GM23338 (cell line): ENCODE results near the gene CSNK1G1. TPM values are rescaled to one million over a fixed set of nuclear protein-coding genes. Genes with fewer than 3 reads are reported as not detected.

ENCODE experiments used
- ATAC-seq: fragments of 200-7000 bp; cut with Tn5 transposase; 3 replicates; pipeline ENCODE4 v1.9.1; 2020
- DNase-seq: peaks from one replicate; pipeline ENCODE4 v3.0.0-alpha.2; 2015; ENCODE audit warnings: low spot score
- H2AFZ ChIP-seq: fragments of 200-600 bp; sonication (generic); 2 replicates; pipeline ENCODE4 v1.8.0; 2016; ENCODE audit warnings: antibody characterized with exemption, mild to moderate bottlenecking, moderate library complexity
- H3F3A ChIP-seq: fragments of 200-600 bp; sonication (generic); replicated peaks from 2 replicates; pipeline ENCODE4 v1.8.0; 2017; ENCODE audit warnings: antibody characterized with exemption, mixed run types, low read depth
- H3K27ac ChIP-seq: fragments of 200-600 bp; sonication (generic); 2 replicates; pipeline ENCODE4 v1.6.1; 2016; ENCODE audit warnings: low read depth
- H3K27me3 ChIP-seq: fragments of 200-600 bp; sonication (generic); 2 replicates; pipeline ENCODE4 v1.8.0; 2016; ENCODE audit warnings: mild to moderate bottlenecking, mixed run types, moderate library complexity; ENCODE audit not compliant: insufficient read depth
- H3K36me3 ChIP-seq: fragments of 200-600 bp; sonication (generic); 2 replicates; pipeline ENCODE4 v1.8.0; 2016; ENCODE audit warnings: mild to moderate bottlenecking; ENCODE audit not compliant: insufficient read depth
- H3K4me1 ChIP-seq: fragments of 200-600 bp; sonication (generic); 2 replicates; pipeline ENCODE4 v1.8.0; 2016; ENCODE audit warnings: mild to moderate bottlenecking, moderate library complexity; ENCODE audit not compliant: insufficient read depth
- H3K4me2 ChIP-seq: fragments of 200-600 bp; sonication (generic); 2 replicates; pipeline ENCODE4 v1.7.1; 2017; ENCODE audit warnings: mixed run types
- H3K4me3 ChIP-seq: fragments of 200-600 bp; sonication (generic); 2 replicates; pipeline ENCODE4 v1.6.1; 2016; ENCODE audit warnings: mixed run types
- H3K79me2 ChIP-seq: fragments of 200-600 bp; sonication (generic); replicated peaks from 2 replicates; pipeline ENCODE4 v1.8.0; 2017; ENCODE audit warnings: mild to moderate bottlenecking; ENCODE audit not compliant: insufficient read depth
- H3K9me2 ChIP-seq: fragments of 200-600 bp; sonication (generic); 2 replicates; pipeline ENCODE4 v1.8.0; 2017; ENCODE audit not compliant: insufficient read depth
- H4K20me1 ChIP-seq: fragments of 200-600 bp; sonication (generic); replicated peaks from 2 replicates; pipeline ENCODE4 v1.8.0; 2017; ENCODE audit warnings: mild to moderate bottlenecking; ENCODE audit not compliant: insufficient read depth
- H3K27ac Mint-ChIP-seq: 2 replicates; pipeline ENCODE4 v1.8.0; 2020; ENCODE audit warnings: inconsistent platforms, mild to moderate bottlenecking, moderate library complexity, mixed read lengths
- H3K27me3 Mint-ChIP-seq: 3 replicates; pipeline ENCODE4 v1.8.0; 2022; ENCODE audit warnings: low read depth, mild to moderate bottlenecking, moderate library complexity, mixed read lengths, inconsistent platforms; ENCODE audit not compliant: insufficient read depth, poor library complexity
- H3K36me3 Mint-ChIP-seq: 3 replicates; pipeline ENCODE4 v1.8.0; 2021; ENCODE audit warnings: low read depth, mild to moderate bottlenecking, inconsistent platforms, moderate library complexity, mixed read lengths
- H3K4me1 Mint-ChIP-seq: 3 replicates; pipeline ENCODE4 v1.8.0; 2020; ENCODE audit warnings: mild to moderate bottlenecking, inconsistent platforms, mixed read lengths
- H3K4me3 Mint-ChIP-seq: 3 replicates; pipeline ENCODE4 v1.8.0; 2021; ENCODE audit warnings: moderate library complexity, mild to moderate bottlenecking, inconsistent platforms, mixed read lengths
- H3K9me3 Mint-ChIP-seq: 3 replicates; pipeline ENCODE4 v1.8.0; 2020; ENCODE audit warnings: moderate library complexity, mild to moderate bottlenecking, inconsistent platforms, mixed read lengths
- CREB1 ChIP-seq: fragments of 250-450 bp; sonication (Bioruptor Pico); IDR thresholded peaks from 2 replicates; pipeline ENCODE4 v1.5.0; 2020; ENCODE audit warnings: low read depth, mild to moderate bottlenecking, moderate library complexity
- CTCF ChIP-seq, 2 experiments: fragments of 200-600 bp in 1 of 2; sonication (generic) in 1 of 2; conservative IDR thresholded peaks; 2 replicates each; pipeline versions ENCODE4 v1.5.1 to v1.6.1; 2016 to 2017; ENCODE audit warnings: antibody characterized with exemption in 2 of 2, low read depth in 2 of 2, mild to moderate bottlenecking in 2 of 2, moderate library complexity in 1 of 2
- ETS1 ChIP-seq: IDR thresholded peaks from 2 replicates; pipeline ENCODE4 v1.6.1; 2016; ENCODE audit warnings: antibody characterized with exemption
- EZH2 ChIP-seq: fragments of 200-600 bp; sonication (generic); IDR thresholded peaks from one replicate; pipeline ENCODE4 v1.8.0; 2017; ENCODE audit warnings: antibody characterized with exemption, mild to moderate bottlenecking, low read depth; ENCODE audit not compliant: unreplicated experiment
- EZH2phosphoT487 ChIP-seq: fragments of 200-600 bp; sonication (generic); IDR thresholded peaks from one replicate; pipeline ENCODE4 v1.8.1; 2018; ENCODE audit warnings: antibody characterized with exemption; ENCODE audit not compliant: unreplicated experiment
- JUNB ChIP-seq: IDR thresholded peaks from one replicate; pipeline ENCODE4 v1.6.1; 2016; ENCODE audit warnings: antibody characterized with exemption; ENCODE audit not compliant: unreplicated experiment
- NANOG ChIP-seq: IDR thresholded peaks from 2 replicates; pipeline ENCODE4 v1.6.1; 2016; ENCODE audit warnings: antibody characterized with exemption, borderline replicate concordance
- POLR2AphosphoS5 ChIP-seq: IDR thresholded peaks from 2 replicates; pipeline ENCODE4 v1.6.1; 2016; ENCODE audit warnings: antibody characterized with exemption, low read depth
- REST ChIP-seq: IDR thresholded peaks from one replicate; pipeline ENCODE4 v1.6.1; 2018; ENCODE audit warnings: antibody characterized with exemption; ENCODE audit not compliant: unreplicated experiment
- STAT1 ChIP-seq: IDR thresholded peaks from one replicate; pipeline ENCODE4 v1.6.1; 2016; ENCODE audit warnings: antibody characterized with exemption; ENCODE audit not compliant: unreplicated experiment
- ZNF331 ChIP-seq: fragments of 250-450 bp; sonication (Bioruptor Pico); IDR thresholded peaks from 2 replicates; pipeline ENCODE4 v1.5.0; 2020; ENCODE audit warnings: low read depth, mild to moderate bottlenecking, moderate library complexity
- polyA plus RNA-seq: library from polyadenylated mRNA; unstranded; fragments of >200 nt; fragmentation: Nextera tagmentation; extraction: Ambion mirVana; gene quantifications from 2 replicates; pipeline ENCODE4 v1.2.1, GENCODE V29; 2016
- total RNA-seq: library from RNA; depleted of rRNA; stranded (reverse); fragments of >200 nt; shearing (Covaris generic); gene quantifications from 2 replicates; pipeline ENCODE4 v1.2.3, GENCODE V29; 2014

CSNK1G1 gene
- total and polyA plus RNA-seq, 2 experiments from 2014 or later = 9.3 to 13.4 TPM

DNA sequence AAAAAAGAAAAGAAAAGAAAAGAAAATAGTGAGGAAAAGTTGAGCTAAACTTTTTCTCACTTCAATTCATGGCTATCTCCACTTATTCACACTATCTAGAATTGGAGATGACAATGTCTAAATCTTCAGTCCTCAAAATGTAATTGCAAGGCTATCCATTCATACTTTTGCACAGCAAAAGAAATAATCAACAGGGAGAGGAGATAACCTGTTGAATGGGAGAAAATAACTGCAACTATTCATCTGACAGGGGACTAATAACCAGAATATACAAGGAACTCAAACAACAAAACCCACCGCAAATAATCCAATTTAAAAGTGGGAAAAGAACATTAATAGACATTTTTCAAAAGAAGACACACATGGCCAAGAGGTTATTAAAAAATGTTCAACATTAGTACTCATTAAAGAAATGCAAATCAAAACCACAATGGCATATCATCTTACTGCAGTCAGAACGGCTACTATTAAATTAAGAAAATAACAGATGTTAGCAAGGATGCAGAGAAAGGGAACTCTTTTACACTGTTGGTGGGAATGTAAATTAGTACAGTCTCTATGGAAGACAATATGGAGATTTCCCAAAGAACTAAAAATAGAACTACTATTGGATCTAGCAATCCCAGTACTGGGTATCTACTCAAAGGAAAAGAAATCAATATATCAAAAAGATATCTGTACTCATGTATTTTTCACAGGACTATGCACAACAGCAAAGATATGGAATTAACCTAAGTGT, 119.6 kb downstream of the CSNK1G1 start:
- H3K4me1 Mint-ChIP-seq = peaks cover 11% of the 10 kb centered on the region; the same call in 2 of the 3 replicates
- Histone ChIP-seq H3K79me2 (no peaks in the 10 kb centered on the region), H3K4me1 (no peaks in the 10 kb centered on the region), H3F3A (no peaks in the 10 kb centered on the region), H3K27ac (no peak overlapping the region), H3K27me3 (no peaks in the 10 kb centered on the region), H3K4me2 (no peak overlapping the region), H3K4me3 (no peak overlapping the region), H3K9me2 (no peaks in the 10 kb centered on the region), H3K36me3 (no peaks in the 10 kb centered on the region), H2AFZ (no peak overlapping the region), H4K20me1 (no peaks in the 10 kb centered on the region)
- H3K36me3 Mint-ChIP-seq = no peaks in the 10 kb centered on the region
- no peaks in the 10 kb centered on the region for H3K9me3 Mint-ChIP-seq
- TF ChIP-seq JUNB (no peak), CREB1 (CRISPR knock-in tag) (no peak)
- no peak overlapping the region for H3K4me3 Mint-ChIP-seq
- no peak for ATAC-seq
- DNase-seq = no peak
- no peak overlapping the region for H3K27ac Mint-ChIP-seq
- no peaks in the 10 kb centered on the region for H3K27me3 Mint-ChIP-seq

DNA sequence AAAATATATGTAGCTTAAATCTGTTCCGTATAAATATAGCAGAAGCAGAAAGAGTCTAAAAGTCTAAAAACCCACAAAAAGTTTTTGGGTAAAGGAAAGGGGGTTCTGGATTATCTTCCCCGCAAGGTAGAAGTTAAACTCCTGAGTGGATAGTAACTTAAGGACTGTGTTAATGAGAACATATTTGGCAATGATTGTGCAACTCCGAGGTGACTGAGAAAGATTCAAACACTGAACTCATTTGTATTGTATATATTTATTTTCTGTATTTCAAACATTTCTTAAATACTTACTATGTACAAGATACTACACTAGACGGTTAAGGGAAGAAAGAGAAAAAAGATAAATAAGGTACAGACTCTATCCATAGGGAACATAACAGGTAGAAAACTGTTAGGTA, 120.4 kb downstream of the CSNK1G1 start:
- Mint-ChIP-seq H3K27me3 (no peaks in the 10 kb centered on the region), H3K36me3 (no peaks in the 10 kb centered on the region), H3K4me3 (no peak overlapping the region), H3K27ac (no peak overlapping the region), H3K9me3 (no peaks in the 10 kb centered on the region), H3K4me1 (peaks cover 11% of the 10 kb centered on the region; the same call in 2 of the 3 replicates)
- Histone ChIP-seq H2AFZ (no peak overlapping the region), H3K79me2 (no peaks in the 10 kb centered on the region), H3K27ac (no peak overlapping the region), H4K20me1 (no peaks in the 10 kb centered on the region), H3K4me1 (no peaks in the 10 kb centered on the region), H3K36me3 (no peaks in the 10 kb centered on the region), H3K4me2 (no peak overlapping the region), H3K4me3 (no peak overlapping the region), H3K27me3 (no peaks in the 10 kb centered on the region), H3F3A (no peaks in the 10 kb centered on the region), H3K9me2 (no peaks in the 10 kb centered on the region)
- ATAC-seq (no peak), DNase-seq (no peak)
- TF ChIP-seq CREB1 (CRISPR knock-in tag) = no peak
- no peak for TF ChIP-seq REST

- no peaks in the 10 kb centered on the region for H3K27me3 Mint-ChIP-seq
- Histone ChIP-seq H3K4me2 (no peak overlapping the region), H3K27ac (no peak overlapping the region), H3K79me2 (no peaks in the 10 kb centered on the region), H3K27me3 (no peaks in the 10 kb centered on the region), H2AFZ (no peak overlapping the region), H3K4me3 (no peak overlapping the region), H4K20me1 (no peaks in the 10 kb centered on the region), H3K4me1 (no peaks in the 10 kb centered on the region), H3F3A (no peaks in the 10 kb centered on the region), H3K9me2 (no peaks in the 10 kb centered on the region), H3K36me3 (no peaks in the 10 kb centered on the region)
- H3K9me3 Mint-ChIP-seq = no peaks in the 10 kb centered on the region
- no peak overlapping the region for H3K27ac Mint-ChIP-seq
- no peaks in the 10 kb centered on the region for H3K36me3 Mint-ChIP-seq
- no peak overlapping the region for H3K4me3 Mint-ChIP-seq
- ATAC-seq (no peak), DNase-seq (no peak)
- H3K4me1 Mint-ChIP-seq = peaks cover 11% of the 10 kb centered on the region; the same call in 2 of the 3 replicates
- TF ChIP-seq EZH2 = no peak
- no peak for TF ChIP-seq STAT1
- TF ChIP-seq NANOG = no peak
- no peak for TF ChIP-seq JUNB
- TF ChIP-seq ETS1 = no peak
- TF ChIP-seq POLR2AphosphoS5 = no peak
- TF ChIP-seq EZH2phosphoT487 = no peak
- no peak for TF ChIP-seq CTCF (conservative IDR thresholded peaks at IDR 0.05; ENCODE audit: low read depth in 2 of 2)
- no peak for TF ChIP-seq ZNF331
These were observed 122.7 kb downstream of the CSNK1G1 start for GRCh38 chr15:64233299-64233698.
